NCI-H82 treated with DMSO at 0.1 percent for 48 hours (cell line): ENCODE data around the gene TRMT61A.

Experiments used
- DNase-seq: peaks from one replicate; lab custom pipeline; 2025; ENCODE audit not compliant: unreplicated experiment; lab: John Stamatoyannopoulos, UW

Gene TRMT61A

GRCh38 chr14:103521951-103522563 lies 6.9 kb upstream of the TRMT61A start:
- no peak for DNase-seq

- DNase-seq, result peak; percentile 30
These were observed 6.1 kb upstream of the TRMT61A start, which contains the start of gene CKB for GRCh38 chr14:103522649-103523574. CKB (minus strand) TSS chr14:103522830; CDS start chr14:103522493, 337 bp downstream.

GRCh38 chr14:103523575-103523954 lies 5.4 kb upstream of the TRMT61A start:
- DNase-seq, result no peak

GRCh38 chr14:103524002-103524935 lies 4.7 kb upstream of the TRMT61A start:
- DNase-seq, result no peak

- DNase-seq, result peak; percentile 12
These were observed 3.4 kb upstream of the TRMT61A start for GRCh38 chr14:103525430-103526246.

- DNase-seq, result no peak
These were observed 2.6 kb upstream of the TRMT61A start for GRCh38 chr14:103526247-103526913.

- DNase-seq, result no peak
These were observed 2.1 kb upstream of the TRMT61A start for GRCh38 chr14:103526914-103527248.

- no peak for DNase-seq
These were observed 1.4 kb upstream of the TRMT61A start for GRCh38 chr14:103527408-103528145.

- no peak for DNase-seq
These were observed 830 bp upstream of the TRMT61A start for GRCh38 chr14:103528146-103528586.

- no peak for DNase-seq
These were observed 678 bp downstream of the TRMT61A start for GRCh38 chr14:103529383-103530365.

GRCh38 chr14:103530390-103530789 lies 1.4 kb downstream of the TRMT61A start:
- DNase-seq, result no peak

GRCh38 chr14:103530831-103531230 lies 1.8 kb downstream of the TRMT61A start:
- no peak for DNase-seq

- DNase-seq, result no peak
These were observed 2.6 kb downstream of the TRMT61A start for GRCh38 chr14:103531421-103532215.

- DNase-seq, result no peak
These were observed 3.5 kb downstream of the TRMT61A start for GRCh38 chr14:103532216-103533136.

GRCh38 chr14:103533137-103533998 lies 4.4 kb downstream of the TRMT61A start:
- no peak for DNase-seq
